ENCODE results near the gene PLXNA1. TPM values are rescaled to one million over a fixed set of nuclear protein-coding genes. Genes with fewer than 3 reads are reported as not detected.

The PLXNA1 gene
- polyA plus RNA-seq, 4 donors = 26.1 to 38.8 (median 28.5) TPM

DNA sequence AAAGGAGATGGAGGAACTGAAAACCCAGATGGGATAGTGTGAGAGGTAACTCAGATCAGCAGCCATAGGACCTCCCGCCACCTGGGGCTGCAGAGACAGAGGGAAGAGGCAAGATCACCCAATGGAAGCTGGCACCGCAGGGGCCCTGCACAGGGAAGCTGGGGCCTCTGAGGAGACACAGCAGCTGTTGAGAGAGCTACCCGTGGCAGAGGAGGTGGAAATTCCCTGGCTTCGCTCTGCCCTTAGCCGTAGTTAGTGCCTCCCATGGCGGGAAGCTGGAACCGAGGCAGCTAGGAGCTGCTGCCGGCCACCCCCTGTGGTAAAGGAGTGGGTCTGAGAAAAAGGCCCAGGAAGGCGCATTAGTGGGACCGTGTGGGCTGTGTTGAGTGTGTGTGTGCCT is 18.0 kb upstream of the PLXNA1 start:
- no peak for DNase-seq (ENCODE audit: low read depth in 4 of 4, low spot score in 2 of 4)

DNA sequence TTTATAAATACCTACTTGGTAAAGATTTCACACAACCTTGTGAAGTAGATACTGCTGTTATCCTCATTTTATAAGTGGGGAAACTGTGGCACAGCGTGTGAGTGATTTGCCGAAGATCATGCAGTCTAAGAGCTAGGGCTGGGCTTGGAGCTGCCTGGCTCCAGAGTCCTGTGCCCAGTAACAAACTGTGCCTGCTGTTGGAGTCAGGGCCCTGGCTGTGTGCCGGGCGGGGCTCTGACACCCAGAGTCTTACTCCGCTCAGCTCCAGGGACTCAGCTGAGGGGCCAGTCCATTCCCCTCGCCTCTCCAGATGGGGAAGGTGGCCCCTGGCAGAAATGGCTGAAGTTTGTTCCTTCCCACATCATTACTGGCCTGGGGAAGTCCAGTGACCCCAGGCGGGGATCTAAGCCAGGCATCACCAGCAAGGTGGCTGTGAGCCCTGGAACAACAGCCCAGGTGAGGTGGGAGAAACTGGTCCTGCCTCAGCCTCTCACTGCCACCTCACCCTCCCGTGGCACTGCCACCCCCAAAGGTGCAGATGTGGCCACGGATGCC is 17.3 kb upstream of the PLXNA1 start:
- DNase-seq (ENCODE audit: low read depth in 4 of 4, low spot score in 2 of 4) = no peak

DNA sequence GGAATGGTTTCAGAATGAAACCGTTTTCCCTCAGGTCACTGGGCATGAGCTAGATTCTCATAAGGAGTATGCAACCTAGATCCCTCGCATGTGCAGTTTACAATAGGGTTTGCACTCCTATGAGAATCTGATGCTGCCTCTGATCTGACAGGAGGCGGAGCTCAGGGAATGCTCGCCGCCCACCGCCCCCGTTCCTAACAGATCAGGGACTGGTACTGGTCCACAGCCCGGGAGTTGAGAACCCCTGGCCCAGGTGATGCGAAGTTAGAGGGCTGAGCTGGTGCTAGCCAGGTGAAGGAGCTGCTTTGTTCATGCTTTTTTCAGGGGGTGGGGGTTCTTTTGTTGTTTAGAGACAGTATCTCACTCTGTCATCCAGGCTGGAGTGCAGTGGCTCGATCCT is 15.5 kb upstream of the PLXNA1 start:
- DNase-seq (ENCODE audit: low read depth in 4 of 4, low spot score in 2 of 4) = no peak

DNA sequence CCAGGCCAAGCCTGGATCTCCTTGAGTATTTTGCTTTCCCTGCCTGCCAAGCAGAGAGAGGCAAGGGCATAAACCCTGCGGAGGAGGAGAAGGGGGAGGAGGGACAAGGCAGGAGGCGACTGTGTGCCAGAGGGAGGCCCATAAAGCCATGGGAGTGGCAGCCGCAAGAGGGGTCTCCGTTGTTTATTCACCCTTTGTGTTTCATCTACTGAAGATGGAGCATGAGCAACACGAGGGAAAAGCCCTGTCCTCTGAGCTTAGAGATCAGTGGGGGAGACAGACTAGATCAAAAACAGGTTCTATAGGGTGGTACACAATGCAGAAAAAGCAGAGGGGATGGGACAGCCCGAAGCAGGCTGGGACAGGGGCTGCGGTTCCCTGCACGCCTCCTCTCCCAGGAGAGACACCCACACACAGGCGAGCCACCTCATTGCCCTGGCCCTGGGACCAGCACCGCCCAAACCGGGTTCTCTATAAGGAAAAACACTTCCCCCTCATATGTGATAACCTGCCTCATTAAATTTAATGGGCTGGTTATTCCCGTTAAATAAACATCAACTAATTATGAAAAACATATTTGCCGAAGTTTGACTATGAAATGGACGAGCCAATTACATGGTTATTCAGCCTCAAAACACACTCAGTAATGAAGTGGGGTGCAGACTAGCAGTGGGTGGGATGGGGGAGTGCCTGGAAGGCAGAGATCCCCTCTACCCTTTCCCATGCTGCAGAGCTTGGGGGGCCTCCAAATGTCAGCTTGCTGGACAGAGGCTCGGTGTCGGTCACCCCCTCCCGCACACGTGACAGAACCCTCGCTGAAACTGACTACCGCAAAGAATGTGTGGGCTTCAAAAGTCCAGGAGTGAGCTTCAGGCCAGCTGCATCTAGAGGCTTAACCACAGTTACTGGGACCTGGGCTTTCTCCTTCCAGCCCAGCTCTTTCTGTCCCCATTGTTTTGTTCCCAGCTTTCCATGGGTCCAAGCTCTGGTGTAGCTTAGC is 14.2 kb upstream of the PLXNA1 start:
- peak in 1 of 4 donors; percentile 11 for DNase-seq (ENCODE audit: low read depth in 4 of 4, low spot score in 2 of 4)

DNA sequence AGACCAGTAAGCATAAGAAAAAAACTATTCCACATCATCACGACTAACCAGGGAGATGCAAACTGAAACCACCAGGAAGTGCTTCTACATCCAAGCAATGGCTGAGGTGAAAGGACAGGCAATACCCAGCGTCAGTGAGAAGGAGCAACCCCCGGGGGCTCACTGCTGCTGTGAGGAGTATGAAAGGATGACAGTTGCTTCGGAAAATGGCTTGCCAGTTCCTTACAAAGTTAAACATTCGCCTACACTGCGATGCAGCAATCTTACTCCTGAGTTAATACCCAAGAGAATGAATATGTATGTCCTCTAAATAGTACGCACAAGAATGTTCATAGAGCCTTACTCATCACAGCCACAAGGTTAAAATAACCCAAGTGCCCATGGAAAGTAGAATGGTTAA is 13.3 kb upstream of the PLXNA1 start:
- no peak for DNase-seq (ENCODE audit: low read depth in 4 of 4, low spot score in 2 of 4)

DNA sequence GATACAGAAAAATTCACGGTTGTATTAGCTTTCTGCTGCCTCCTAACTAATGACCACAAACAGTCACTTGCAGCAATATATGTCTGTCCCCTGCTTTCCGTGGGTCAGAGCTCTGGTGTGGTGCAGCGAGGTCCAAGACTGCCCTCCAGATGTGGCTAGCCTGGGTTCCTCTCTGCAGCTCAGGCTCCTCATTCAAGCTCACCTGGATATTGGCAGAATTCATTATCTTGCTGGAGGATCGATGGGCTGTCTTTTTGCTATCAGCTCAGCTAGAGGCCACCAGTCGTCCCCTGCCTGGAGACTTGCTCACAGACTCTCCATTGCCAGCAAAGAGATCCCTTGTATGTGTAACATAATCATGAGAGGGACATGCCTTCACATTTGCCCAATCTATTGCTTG is 12.8 kb upstream of the PLXNA1 start:
- no peak for DNase-seq (ENCODE audit: low read depth in 4 of 4, low spot score in 2 of 4)

DNA sequence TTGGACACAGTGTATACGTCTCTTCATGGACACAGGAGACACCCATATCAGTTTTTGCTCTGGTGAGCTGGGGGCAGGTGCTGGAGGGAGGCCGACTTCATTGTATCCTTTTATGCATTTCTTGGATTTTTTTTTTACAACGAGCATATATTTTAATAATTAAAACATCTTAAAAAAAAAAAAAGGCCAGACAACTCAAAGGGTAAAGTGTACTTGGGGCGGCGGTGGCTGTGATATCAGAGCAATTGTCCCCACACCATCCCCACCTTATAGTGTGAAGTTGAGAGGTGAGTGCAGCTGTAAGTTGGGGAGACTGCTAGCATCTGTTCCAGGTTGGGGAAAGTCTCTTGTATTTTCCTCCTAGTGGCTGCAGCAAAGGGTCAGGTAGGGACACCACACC is 12.0 kb upstream of the PLXNA1 start:
- no peak for DNase-seq (ENCODE audit: low read depth in 4 of 4, low spot score in 2 of 4)

DNA sequence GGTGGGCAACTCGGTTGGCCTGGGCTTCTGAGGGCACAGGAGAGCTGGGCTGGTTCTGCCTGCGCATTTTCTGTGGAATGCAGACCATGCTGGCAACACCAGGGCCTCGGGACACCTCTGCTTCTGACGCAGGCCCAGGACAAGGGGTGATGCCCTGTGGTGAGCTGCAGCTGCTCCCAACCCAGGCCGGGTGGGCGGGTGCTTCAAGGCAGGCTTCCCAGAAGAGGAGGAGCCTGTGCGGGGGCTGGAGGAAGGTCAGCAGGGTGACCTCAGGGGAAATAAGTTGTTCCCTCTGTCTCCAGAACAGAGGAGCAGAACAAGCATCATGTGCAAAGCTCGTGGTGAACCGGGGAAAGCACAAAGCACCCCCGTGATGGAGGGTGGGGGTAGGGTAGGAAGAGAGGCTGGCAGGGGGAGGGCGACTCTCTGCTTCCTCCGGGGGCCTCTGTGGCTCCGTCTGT is 11.0 kb upstream of the PLXNA1 start:
- no peak for DNase-seq (ENCODE audit: low read depth in 4 of 4, low spot score in 2 of 4)

DNA sequence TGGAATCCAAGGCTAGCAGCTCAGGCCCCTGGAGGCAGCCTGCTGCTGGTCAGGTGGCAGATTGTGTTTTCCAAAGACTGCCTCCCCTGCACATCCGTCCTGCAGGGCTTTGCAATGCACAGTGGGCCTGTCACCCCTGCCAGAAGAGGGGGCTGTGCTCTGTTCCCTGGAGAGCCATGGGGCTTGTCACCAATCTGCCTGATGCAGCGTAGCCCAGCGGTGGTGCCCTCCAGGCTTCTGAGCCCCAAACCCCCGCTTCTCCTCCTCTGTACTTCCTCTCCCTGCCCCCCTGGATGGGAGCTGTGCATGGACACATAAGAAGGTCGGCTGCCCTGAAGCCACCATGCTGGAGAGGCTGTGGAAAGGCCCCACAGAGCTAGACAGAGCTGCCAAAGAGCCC is 10.0 kb upstream of the PLXNA1 start:
- DNase-seq (ENCODE audit: low read depth in 4 of 4, low spot score in 2 of 4) = no peak

DNA sequence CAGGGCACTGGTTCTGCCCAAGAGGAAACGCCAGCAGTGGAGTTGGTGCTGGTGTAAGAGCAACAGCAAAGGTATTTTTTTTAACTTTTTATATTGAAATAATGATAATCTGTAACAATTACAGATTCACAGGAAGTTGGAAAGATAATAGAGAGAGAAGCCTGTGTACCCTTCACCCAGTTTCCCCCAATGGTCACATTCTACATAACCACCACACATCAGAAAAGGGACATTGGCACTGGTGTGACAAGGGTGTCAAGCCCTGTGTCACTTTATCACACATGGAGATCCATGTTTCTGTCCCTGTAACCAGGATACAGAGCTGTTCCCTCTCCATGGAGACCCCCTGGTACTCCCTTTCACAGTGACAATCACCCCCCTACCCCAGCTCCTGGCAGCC is 9.1 kb upstream of the PLXNA1 start:
- no peak for DNase-seq (ENCODE audit: low read depth in 4 of 4, low spot score in 2 of 4)

DNA sequence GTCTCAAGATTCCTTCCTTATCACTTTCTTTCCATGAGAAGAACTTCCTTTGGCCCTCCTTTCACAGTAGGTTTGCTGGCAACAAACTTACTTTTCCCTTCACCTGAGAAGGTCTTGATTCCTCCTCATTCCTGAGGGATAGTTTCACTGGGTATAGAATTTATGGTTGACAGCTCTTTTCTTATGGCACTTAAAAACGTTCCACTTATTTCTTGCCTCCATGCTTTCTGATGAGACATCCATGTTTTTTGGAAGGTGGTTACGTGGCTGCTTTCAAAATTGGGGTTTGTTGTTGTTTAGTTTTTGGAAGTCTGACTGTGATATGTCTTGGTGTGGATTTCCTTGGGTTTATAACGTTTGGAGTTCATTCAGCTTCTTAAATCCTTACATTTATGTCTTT is 8.2 kb upstream of the PLXNA1 start:
- no peak for DNase-seq (ENCODE audit: low read depth in 4 of 4, low spot score in 2 of 4)

DNA sequence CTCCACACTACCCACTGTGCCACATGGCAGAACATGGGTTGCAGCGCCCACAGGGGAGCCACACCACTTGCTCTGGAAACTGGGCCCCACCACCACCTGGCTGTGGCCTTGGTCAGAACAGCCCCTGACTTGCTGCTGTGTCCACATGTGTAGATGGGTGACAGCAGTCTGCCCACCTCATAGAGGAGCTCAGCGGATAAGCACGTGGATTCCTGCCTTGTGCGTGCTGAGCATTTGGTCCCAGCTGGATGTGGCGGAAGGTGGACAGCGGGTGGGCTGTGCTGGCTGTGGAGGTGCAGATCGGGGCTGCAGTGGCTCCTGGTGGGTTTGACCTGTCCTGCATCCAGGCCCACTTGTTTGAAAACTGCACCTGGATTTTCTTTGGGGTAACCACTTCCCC is 6.0 kb upstream of the PLXNA1 start:
- no peak for DNase-seq (ENCODE audit: low read depth in 4 of 4, low spot score in 2 of 4)

DNA sequence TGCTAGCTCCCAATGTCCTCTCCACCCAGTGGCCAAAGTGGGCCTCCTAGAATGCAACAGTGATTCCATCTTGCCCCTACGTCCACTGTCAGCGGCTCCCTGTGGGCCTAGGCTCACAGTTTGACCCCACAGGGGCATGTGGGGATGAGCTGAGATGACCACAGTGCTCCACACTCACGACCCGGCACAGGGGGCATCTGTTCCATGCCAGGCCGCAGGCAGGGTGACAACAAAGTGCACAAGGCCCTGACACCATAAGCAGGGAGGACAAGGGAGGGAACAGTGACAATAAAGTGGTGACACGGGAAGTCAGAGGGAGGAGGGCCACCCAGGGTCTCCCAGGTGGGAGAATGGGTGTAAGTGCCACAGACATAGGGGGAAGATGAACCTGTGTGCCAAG is 5.1 kb upstream of the PLXNA1 start:
- no peak for DNase-seq (ENCODE audit: low read depth in 4 of 4, low spot score in 2 of 4)

DNA sequence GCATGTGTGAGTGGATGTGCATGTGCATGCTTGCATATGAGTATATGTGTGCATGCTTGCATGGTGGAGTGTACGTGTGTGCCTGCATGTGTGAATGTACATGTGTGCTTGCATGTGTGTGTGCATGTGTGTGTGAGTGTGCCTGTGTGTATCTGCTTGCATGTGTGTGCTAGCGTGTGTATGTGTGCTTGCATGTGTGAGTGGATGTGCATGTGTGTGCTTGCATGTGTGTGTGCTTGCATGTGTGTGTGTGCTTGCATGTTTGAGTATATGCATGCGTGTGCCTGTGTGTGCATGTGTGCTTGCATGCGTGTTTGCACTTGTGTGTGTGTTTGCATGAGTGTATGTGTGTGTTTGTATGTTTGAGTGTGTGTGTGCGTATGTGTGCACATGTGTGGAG is 4.6 kb upstream of the PLXNA1 start:
- no peak for DNase-seq (ENCODE audit: low read depth in 4 of 4, low spot score in 2 of 4)

DNA sequence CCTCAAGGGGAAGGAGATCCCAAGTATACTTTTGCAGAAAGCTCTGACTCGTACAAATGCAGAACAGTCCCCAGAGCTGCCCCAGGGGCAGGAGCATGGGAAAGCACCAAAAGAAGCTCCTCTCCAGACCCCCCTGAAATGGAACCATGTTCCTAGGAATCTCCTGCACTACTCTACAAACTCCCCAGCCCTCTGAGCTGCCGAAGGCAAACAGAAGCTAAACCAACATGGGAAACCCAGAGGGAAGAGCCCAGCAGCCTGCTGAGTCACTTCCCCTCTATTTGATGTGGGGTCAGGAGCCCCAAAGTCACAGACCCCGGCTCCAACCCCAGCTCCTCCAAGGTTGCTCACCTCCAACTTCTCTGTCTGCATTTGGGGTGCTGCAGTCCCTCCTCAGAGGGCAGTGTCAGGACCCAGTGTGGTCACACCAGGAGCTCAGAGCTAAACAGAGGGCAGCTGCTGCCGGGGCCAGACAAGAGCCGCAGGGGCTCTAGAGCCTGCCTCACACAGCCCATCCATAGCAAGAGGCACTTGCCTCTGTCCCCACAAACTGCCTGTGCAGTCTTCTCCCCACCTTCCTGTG is 3.8 kb upstream of the PLXNA1 start:
- no peak for DNase-seq (ENCODE audit: low read depth in 4 of 4, low spot score in 2 of 4)

DNA sequence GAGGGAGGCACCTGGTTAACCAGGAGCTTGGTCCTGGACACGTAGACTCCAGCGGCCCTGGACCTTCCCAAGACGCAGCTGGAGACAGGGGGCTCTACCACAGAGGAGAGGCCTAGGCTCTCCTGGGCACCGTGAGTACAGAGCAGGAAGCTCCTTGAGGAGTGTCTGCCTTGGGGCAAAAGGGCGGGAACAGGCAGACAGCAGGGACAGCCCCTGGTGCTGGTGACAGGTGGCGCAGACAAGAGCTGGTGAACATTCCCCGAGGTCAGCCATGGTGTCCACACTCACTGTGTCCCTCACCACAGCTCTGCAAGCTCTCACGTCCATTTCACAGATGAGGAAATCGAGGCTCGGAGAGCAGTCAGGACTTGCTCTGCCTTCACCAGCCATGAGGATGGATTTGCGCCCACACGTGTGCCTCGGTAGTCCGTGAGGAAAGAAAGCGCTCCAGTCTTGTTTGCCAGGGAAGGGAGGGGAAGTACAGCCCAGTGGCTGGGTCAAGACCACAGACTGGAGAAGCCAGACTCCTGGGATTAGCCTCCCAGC is 2.6 kb upstream of the PLXNA1 start:
- DNase-seq (ENCODE audit: low read depth in 4 of 4, low spot score in 2 of 4) = no peak

DNA sequence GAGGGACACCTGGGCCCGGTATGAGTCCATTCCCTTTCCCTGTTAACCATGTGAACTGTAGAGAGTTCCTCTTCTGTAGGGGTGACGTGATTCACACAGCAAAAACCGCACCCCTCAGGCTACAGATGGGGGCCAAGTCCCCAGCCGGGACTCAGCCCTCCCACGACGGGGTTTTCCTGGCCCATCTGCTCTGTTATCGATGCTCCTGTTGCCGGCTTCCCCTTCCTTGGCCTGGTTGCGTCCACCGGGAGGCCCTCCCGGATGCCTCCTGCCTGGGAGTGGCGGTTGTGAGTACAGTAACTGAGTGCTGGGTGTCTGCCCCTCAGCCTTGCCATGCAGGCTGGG is 817 bp upstream of the PLXNA1 start:
- DNase-seq (ENCODE audit: low read depth in 4 of 4, low spot score in 2 of 4) = no peak

DNA sequence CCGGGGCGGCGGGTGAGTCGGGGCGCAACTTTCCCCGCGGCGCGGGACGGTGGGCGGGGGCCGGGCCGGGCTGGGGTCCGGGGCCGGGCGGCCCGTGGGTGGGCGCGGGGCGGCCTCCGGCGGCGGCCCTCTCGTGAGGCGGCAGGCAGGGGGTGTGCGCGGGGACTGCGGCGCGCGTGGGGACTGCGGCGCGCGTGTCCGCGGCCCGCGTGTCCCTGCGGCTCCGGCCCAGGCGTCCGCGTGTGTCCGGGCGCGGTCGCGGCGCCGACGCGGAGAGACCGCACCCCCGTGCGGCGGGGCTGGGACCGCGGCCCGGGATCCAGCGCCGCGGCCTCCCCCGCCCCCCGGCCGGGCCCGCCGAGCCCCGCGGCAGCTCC is 349 bp downstream of the PLXNA1 start:
- no peak for DNase-seq (ENCODE audit: low read depth in 4 of 4, low spot score in 2 of 4)

DNA sequence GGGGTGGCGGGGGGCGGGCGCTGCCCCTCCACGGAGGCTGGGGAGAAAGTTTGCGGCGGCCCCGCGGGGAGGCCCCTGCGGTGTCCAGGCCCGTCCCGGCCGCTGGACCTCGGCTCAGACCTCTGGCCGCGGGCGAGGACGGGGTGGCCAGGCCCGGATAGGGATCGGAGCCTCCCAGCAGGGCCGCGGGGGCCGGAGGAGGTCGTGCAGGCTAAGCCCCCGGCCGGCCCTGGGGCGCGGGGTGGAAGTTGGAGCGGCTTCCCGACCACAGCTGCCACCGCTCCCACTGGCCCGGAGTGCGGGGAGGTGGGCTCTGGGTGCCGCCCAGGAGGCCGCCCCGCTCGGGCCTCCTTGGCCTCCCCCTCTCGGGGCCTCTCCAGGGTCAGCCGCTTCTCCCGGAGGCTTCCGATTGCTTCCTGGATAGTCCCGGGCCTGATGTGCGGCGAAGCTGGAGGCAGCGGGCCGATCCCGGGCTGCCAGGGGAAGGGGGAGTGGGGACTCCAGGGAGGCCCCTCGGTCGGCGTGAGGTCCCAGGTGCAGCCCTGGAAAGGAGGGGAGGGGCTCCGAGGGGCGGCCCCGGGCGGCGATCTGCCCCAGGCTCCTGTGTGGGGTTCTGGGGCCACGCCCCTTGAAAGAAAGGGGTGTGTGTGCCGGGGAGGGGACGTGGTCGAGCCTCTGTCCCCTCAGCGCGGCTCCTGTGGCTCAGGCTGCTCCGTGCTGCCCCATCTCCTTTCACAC is 907 bp downstream of the PLXNA1 start:
- no peak for DNase-seq (ENCODE audit: low read depth in 4 of 4, low spot score in 2 of 4)

DNA sequence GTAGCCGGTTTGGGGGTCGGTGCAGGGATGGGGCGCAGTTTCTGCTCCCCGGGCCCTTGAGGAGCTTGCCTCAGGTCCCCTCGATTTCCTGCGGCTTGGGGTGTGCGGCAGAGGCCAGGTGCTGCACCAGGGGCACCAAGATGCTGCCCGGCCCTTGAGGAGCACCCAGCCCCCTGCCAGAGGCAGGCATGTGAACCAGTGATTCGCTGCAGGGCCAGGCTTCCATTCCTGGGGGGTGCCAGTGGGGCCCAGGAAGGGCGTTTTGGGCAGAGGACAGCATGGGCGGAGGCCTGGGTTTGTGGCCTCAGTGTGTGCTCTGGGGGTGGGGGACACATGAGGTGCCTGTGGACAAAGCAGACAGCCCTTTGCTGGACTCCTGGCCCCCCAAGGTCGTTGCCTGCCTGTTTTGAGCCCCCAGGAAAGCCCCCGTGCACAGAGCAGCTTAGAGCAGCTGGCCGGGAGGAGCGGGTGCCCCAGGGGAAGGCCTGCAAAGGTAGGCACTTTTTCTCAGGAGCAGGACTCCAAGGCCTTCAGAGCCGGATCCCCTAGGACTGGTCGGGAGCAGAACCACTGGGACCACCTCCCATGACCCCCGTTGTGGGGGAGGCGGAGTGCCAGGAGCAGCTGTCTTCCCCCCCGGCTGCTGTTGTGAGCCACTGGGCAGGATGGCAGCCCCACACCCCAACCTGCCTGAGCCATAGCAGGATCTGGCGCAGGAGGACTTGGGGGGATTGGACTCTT is 1.6 kb downstream of the PLXNA1 start:
- DNase-seq (ENCODE audit: low read depth in 4 of 4, low spot score in 2 of 4) = no peak

Data from left renal cortex interstitium (tissue), 4 donors.